A204.1 (cell line): ENCODE data around the gene CCDC192.
A peak's percentile ranks its signal among the peaks of the same experiment; 100 is the strongest.
"Not testable (repeated sequence)": the region's sequence is repeated elsewhere in the genome, so short reads cannot be mapped to it uniquely, and the experiment has no call there.

ENCODE experiments used
- FAIRE-seq: peaks from 2 replicates; lab custom pipeline; 2012; peaks lifted over from hg19 to GRCh38; lab: Jason Lieb, UNC

The CCDC192 gene

GRCh38 chr5:127699416-127699815 lies 3.8 kb upstream of the CCDC192 start:
- FAIRE-seq = no peak

- no peak for FAIRE-seq
Measured at GRCh38 chr5:127700237-127700766, 2.9 kb upstream of the CCDC192 start.

GRCh38 chr5:127702434-127702833 lies 757 bp upstream of the CCDC192 start:
- no peak for FAIRE-seq

GRCh38 chr5:127705120-127705892 lies 2.1 kb downstream of the CCDC192 start:
- no peak for FAIRE-seq

GRCh38 chr5:127706691-127707090 lies 3.5 kb downstream of the CCDC192 start:
- no peak for FAIRE-seq

- FAIRE-seq = no peak
Measured at GRCh38 chr5:127707209-127707608, 4.0 kb downstream of the CCDC192 start.

GRCh38 chr5:127713083-127713482 lies 9.9 kb downstream of the CCDC192 start:
- not testable (repeated sequence) for FAIRE-seq

- no peak for FAIRE-seq
Measured at GRCh38 chr5:127718181-127718580, 15.0 kb downstream of the CCDC192 start.

- no peak for FAIRE-seq
Measured at GRCh38 chr5:127723571-127723970, 20.4 kb downstream of the CCDC192 start.

GRCh38 chr5:127725673-127726072 lies 22.5 kb downstream of the CCDC192 start:
- FAIRE-seq = peak; percentile 68

- no peak for FAIRE-seq
Measured at GRCh38 chr5:127732963-127733362, 29.8 kb downstream of the CCDC192 start.

GRCh38 chr5:127739348-127739747 lies 36.2 kb downstream of the CCDC192 start:
- not testable (repeated sequence) for FAIRE-seq

- no peak for FAIRE-seq
Measured at GRCh38 chr5:127739807-127740384, 36.7 kb downstream of the CCDC192 start.

- no peak for FAIRE-seq
Measured at GRCh38 chr5:127741412-127741811, 38.2 kb downstream of the CCDC192 start.

- FAIRE-seq = no peak
Measured at GRCh38 chr5:127744241-127744640, 41.0 kb downstream of the CCDC192 start.

- FAIRE-seq = peak; percentile 80
Measured at GRCh38 chr5:127746756-127747155, 43.6 kb downstream of the CCDC192 start.

- not testable (repeated sequence) for FAIRE-seq
Measured at GRCh38 chr5:127752503-127753265, 49.5 kb downstream of the CCDC192 start.

GRCh38 chr5:127754259-127754658 lies 51.1 kb downstream of the CCDC192 start:
- no peak for FAIRE-seq

- FAIRE-seq = no peak
Measured at GRCh38 chr5:127754706-127755105, 51.5 kb downstream of the CCDC192 start.

GRCh38 chr5:127757576-127757975 lies 54.4 kb downstream of the CCDC192 start:
- FAIRE-seq = no peak

GRCh38 chr5:127758766-127759283 lies 55.6 kb downstream of the CCDC192 start:
- no peak for FAIRE-seq

- FAIRE-seq = no peak
Measured at GRCh38 chr5:127761869-127762268, 58.7 kb downstream of the CCDC192 start.

- no peak for FAIRE-seq
Measured at GRCh38 chr5:127762412-127762811, 59.2 kb downstream of the CCDC192 start.
